Measurements from ENCODE around the gene TNFRSF4. TPM values are rescaled to one million over a fixed set of nuclear protein-coding genes. Genes with fewer than 3 reads are reported as not detected.

The TNFRSF4 gene
- total RNA-seq, 1 donor from 2014 or later = 2.0 TPM

- DNase-seq (ENCODE audit: low spot score) = no peak
Observed at GRCh38 chr1:1218524-1219200, 4.7 kb upstream of the TNFRSF4 start.

GRCh38 chr1:1217621-1218523, 3.9 kb upstream of the TNFRSF4 start:
- no peak for DNase-seq (ENCODE audit: low spot score)

- DNase-seq (ENCODE audit: low spot score) = no peak
Observed at GRCh38 chr1:1216770-1217620, 3.0 kb upstream of the TNFRSF4 start.

- no peak for DNase-seq (ENCODE audit: low spot score)
Observed at GRCh38 chr1:1215881-1216605, 2.1 kb upstream of the TNFRSF4 start.

- DNase-seq (ENCODE audit: low spot score) = no peak
Observed at GRCh38 chr1:1215080-1215676, 1.2 kb upstream of the TNFRSF4 start.

- no peak for DNase-seq (ENCODE audit: low spot score)
Observed at GRCh38 chr1:1212780-1213344, 1.1 kb downstream of the TNFRSF4 start.

GRCh38 chr1:1211541-1212441, 2.2 kb downstream of the TNFRSF4 start:
- no peak for DNase-seq (ENCODE audit: low spot score)

- DNase-seq (ENCODE audit: low spot score) = no peak
Observed at GRCh38 chr1:1210726-1211540, 3.0 kb downstream of the TNFRSF4 start.

- DNase-seq (ENCODE audit: low spot score) = no peak
Observed at GRCh38 chr1:1208713-1209433, 5.1 kb downstream of the TNFRSF4 start.

- no peak for DNase-seq (ENCODE audit: low spot score)
Observed at GRCh38 chr1:1207571-1207892, 6.4 kb downstream of the TNFRSF4 start.

GRCh38 chr1:1206966-1207531, 6.9 kb downstream of the TNFRSF4 start:
- no peak for DNase-seq (ENCODE audit: low spot score)

GRCh38 chr1:1206376-1206965, 7.5 kb downstream of the TNFRSF4 start, which contains the start of gene TNFRSF18:
Gene TNFRSF18 (minus strand): TSS chr1:1206592. CDS start chr1:1206571, 21 bp downstream.
- DNase-seq (ENCODE audit: low spot score) = no peak

- no peak for DNase-seq (ENCODE audit: low spot score)
Observed at GRCh38 chr1:1205769-1206375, 8.1 kb downstream of the TNFRSF4 start.

- DNase-seq (ENCODE audit: low spot score) = no peak
Observed at GRCh38 chr1:1204998-1205768, 8.8 kb downstream of the TNFRSF4 start.

GRCh38 chr1:1204425-1204920, 9.5 kb downstream of the TNFRSF4 start:
- DNase-seq (ENCODE audit: low spot score) = no peak

Data from ureter (tissue), 1 donor.